PC-9 (cell line): ENCODE results near the gene FBLN2. TPM values are rescaled to one million over a fixed set of nuclear protein-coding genes. Genes with fewer than 3 reads are reported as not detected.

Experiments
- BruUV-seq: library from RNA; stranded (reverse); fragments of 400-500 nt; replicated peaks from 2 replicates; lab custom pipeline; 2021; lab: Mats Ljungman, UMichigan
- CTCF ChIA-PET: fragments of 300-600 bp; sonication (Branson Sonifier 250); formaldehyde crosslinking; loops from one replicate; lab custom pipeline; 2022; ENCODE audit warnings: antibody characterized with exemption; lab: Charles Lee
- POLR2A ChIA-PET: fragments of 300-600 bp; sonication (Branson Sonifier 250); formaldehyde crosslinking; loops from one replicate; lab custom pipeline; 2022; ENCODE audit warnings: antibody characterized with exemption; ENCODE audit not compliant: unreplicated experiment; lab: Charles Lee
- DNase-seq, 2 experiments: peaks; one replicate each; pipeline versions ENCODE4 v3.0.0 to v3.0.0-alpha.2; 2015 to 2022; ENCODE audit warnings: mixed read lengths in 1 of 2
- H2AFZ ChIP-seq: fragments of 200-600 bp; sonication (generic); 2 replicates; pipeline ENCODE4 v1.8.1; 2017; ENCODE audit warnings: antibody characterized with exemption
- H3F3A ChIP-seq: fragments of 200-600 bp; sonication (generic); 2 replicates; pipeline ENCODE4 v1.8.1; 2017; ENCODE audit warnings: antibody characterized with exemption, mild to moderate bottlenecking, low read depth; ENCODE audit not compliant: insufficient read depth
- H3K27ac ChIP-seq: fragments of 200-600 bp; sonication (generic); 2 replicates; pipeline ENCODE4 v1.6.1; 2016; ENCODE audit warnings: mixed run types
- H3K27me3 ChIP-seq: fragments of 200-600 bp; sonication (generic); 2 replicates; pipeline ENCODE4 v1.6.1; 2016; ENCODE audit warnings: low read depth, mixed run types; ENCODE audit not compliant: insufficient read depth
- H3K36me3 ChIP-seq: fragments of 200-600 bp; sonication (generic); 2 replicates; pipeline ENCODE4 v1.6.1; 2016; ENCODE audit warnings: low read depth, mixed run types
- H3K4me1 ChIP-seq: fragments of 200-600 bp; sonication (generic); replicated peaks from 2 replicates; pipeline ENCODE4 v1.6.1; 2016; ENCODE audit warnings: mixed run types; ENCODE audit not compliant: insufficient read depth
- H3K4me2 ChIP-seq: fragments of 200-600 bp; sonication (generic); 2 replicates; pipeline ENCODE4 v1.6.1; 2017; ENCODE audit warnings: mixed run types
- H3K4me3 ChIP-seq: fragments of 200-600 bp; sonication (generic); 2 replicates; pipeline ENCODE4 v1.6.1; 2016; ENCODE audit warnings: mixed run types
- H3K79me2 ChIP-seq: fragments of 200-600 bp; sonication (generic); 2 replicates; pipeline ENCODE4 v1.6.1; 2017; ENCODE audit warnings: low read depth, mixed run types
- H3K9me2 ChIP-seq: fragments of 200-600 bp; sonication (generic); 2 replicates; pipeline ENCODE4 v1.8.1; 2017; ENCODE audit warnings: mild to moderate bottlenecking; ENCODE audit not compliant: insufficient read depth
- H3K9me3 ChIP-seq: fragments of 200-600 bp; sonication (generic); 2 replicates; pipeline ENCODE4 v1.8.1; 2016; ENCODE audit warnings: low read depth; ENCODE audit not compliant: insufficient read depth
- H4K20me1 ChIP-seq: fragments of 200-600 bp; sonication (generic); 2 replicates; pipeline ENCODE4 v1.8.1; 2017; ENCODE audit not compliant: insufficient read depth
- EZH2 ChIP-seq: fragments of 200-600 bp; sonication (generic); IDR thresholded peaks from 2 replicates; pipeline ENCODE4 v1.8.0; 2017; ENCODE audit warnings: antibody characterized with exemption, low read depth
- intact Hi-C: fragments of 100-400 bp; cut with micrococcal nuclease; formaldehyde crosslinking; loops from one replicate; pipeline ENCODE4 v1.10.0; 2022; ENCODE audit not compliant: unreplicated experiment
- total RNA-seq: library from RNA; stranded (reverse); gene quantifications from 2 replicates; pipeline ENCODE4 v1.2.3, GENCODE V29; 2021
- TF ChIP-seq, protein P1 (sequence below): fragments of 200-600 bp; sonication (generic); conservative IDR thresholded peaks from 2 replicates; pipeline ENCODE4 v1.6.1; 2017; ENCODE audit warnings: mixed run types, antibody characterized with exemption, mild to moderate bottlenecking, moderate library complexity

FBLN2 gene
- total RNA-seq, 1 experiment from 2014 or later = 0.57 TPM

- Histone ChIP-seq H2AFZ (no peak overlapping the region), H4K20me1 (no peaks in the 10 kb centered on the region), H3K4me1 (peaks cover 61% of the 10 kb centered on the region), H3K9me2 (no peaks in the 10 kb centered on the region), H3K27me3 (no peaks in the 10 kb centered on the region), H3F3A (peaks cover 28% of the 10 kb centered on the region), H3K79me2 (no peaks in the 10 kb centered on the region), H3K4me2 (no peak overlapping the region), H3K27ac (no peak overlapping the region), H3K9me3 (peaks cover 17% of the 10 kb centered on the region; the same call in 1 of the 2 replicates), H3K36me3 (no peaks in the 10 kb centered on the region; the same call in 1 of the 2 replicates), H3K4me3 (no peak overlapping the region)
- intact Hi-C loops = no loop called here
- BruUV-seq = no TSS peak
- CTCF ChIA-PET = no interaction called here
- POLR2A ChIA-PET = interaction anchor here (0.6 kb wide), 1 partner anchor 74 kb away, joined by 7 read pairs; no protein-coding TSS in a partner anchor
- no peak for TF ChIP-seq EZH2
- TF ChIP-seq, protein P1, sequence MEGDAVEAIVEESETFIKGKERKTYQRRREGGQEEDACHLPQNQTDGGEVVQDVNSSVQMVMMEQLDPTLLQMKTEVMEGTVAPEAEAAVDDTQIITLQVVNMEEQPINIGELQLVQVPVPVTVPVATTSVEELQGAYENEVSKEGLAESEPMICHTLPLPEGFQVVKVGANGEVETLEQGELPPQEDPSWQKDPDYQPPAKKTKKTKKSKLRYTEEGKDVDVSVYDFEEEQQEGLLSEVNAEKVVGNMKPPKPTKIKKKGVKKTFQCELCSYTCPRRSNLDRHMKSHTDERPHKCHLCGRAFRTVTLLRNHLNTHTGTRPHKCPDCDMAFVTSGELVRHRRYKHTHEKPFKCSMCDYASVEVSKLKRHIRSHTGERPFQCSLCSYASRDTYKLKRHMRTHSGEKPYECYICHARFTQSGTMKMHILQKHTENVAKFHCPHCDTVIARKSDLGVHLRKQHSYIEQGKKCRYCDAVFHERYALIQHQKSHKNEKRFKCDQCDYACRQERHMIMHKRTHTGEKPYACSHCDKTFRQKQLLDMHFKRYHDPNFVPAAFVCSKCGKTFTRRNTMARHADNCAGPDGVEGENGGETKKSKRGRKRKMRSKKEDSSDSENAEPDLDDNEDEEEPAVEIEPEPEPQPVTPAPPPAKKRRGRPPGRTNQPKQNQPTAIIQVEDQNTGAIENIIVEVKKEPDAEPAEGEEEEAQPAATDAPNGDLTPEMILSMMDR = no peak
- DNase-seq = no peak
Measured at GRCh38 chr3:13540297-13540995, 8.5 kb upstream of the FBLN2 start.

DNA sequence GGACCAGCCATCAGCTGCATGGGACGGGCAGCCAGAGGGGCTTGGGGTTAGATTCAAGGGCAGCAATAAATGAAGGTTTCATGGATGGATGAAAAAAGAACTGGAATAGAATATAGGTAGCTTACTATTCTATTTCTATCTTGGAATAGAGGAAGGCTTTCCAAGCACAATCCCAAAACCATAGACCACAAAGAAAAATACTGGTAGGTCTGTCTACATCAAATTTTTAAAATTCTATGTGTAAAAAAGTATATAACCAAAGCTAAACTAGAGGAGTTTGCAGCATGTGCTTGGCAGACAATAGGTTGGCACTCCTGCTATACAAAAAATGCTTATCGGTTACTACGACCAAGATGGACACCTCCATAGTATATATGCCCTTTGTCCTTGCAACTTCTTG lies 7.2 kb upstream of the FBLN2 start:
- Histone ChIP-seq H3K4me2 (no peak overlapping the region), H3K4me3 (no peak overlapping the region), H4K20me1 (no peaks in the 10 kb centered on the region), H3K36me3 (no peaks in the 10 kb centered on the region; the same call in 1 of the 2 replicates), H3K27ac (no peak overlapping the region), H3K79me2 (no peaks in the 10 kb centered on the region), H3K27me3 (no peaks in the 10 kb centered on the region), H3K4me1 (peaks cover 58% of the 10 kb centered on the region), H2AFZ (no peak overlapping the region), H3K9me2 (no peaks in the 10 kb centered on the region), H3K9me3 (peaks cover 17% of the 10 kb centered on the region; the same call in 1 of the 2 replicates), H3F3A (peaks cover 30% of the 10 kb centered on the region)
- POLR2A ChIA-PET = no interaction called here
- CTCF ChIA-PET = no interaction called here
- intact Hi-C loops = no loop called here
- no peak for DNase-seq
- BruUV-seq = no TSS peak
- TF ChIP-seq, protein P1 = no peak
- no peak for TF ChIP-seq EZH2

- Histone ChIP-seq H3K27ac (no peak overlapping the region), H3K4me1 (peaks cover 58% of the 10 kb centered on the region), H3K27me3 (no peaks in the 10 kb centered on the region), H3K9me2 (no peaks in the 10 kb centered on the region), H2AFZ (no peak overlapping the region), H4K20me1 (no peaks in the 10 kb centered on the region), H3K9me3 (peaks cover 17% of the 10 kb centered on the region; the same call in 1 of the 2 replicates), H3K4me2 (no peak overlapping the region), H3K79me2 (no peaks in the 10 kb centered on the region), H3F3A (peaks cover 26% of the 10 kb centered on the region), H3K36me3 (no peaks in the 10 kb centered on the region; the same call in 1 of the 2 replicates), H3K4me3 (no peak overlapping the region)
- TF ChIP-seq, protein P1 = no peak
- no peak for TF ChIP-seq EZH2
- no TSS peak for BruUV-seq
- POLR2A ChIA-PET = no interaction called here
- no peak for DNase-seq
- intact Hi-C loops = no loop called here
- CTCF ChIA-PET = no interaction called here
Measured at GRCh38 chr3:13542142-13542541, 6.8 kb upstream of the FBLN2 start.
